Gastrocnemius medialis (tissue), 4 donors: ENCODE results near the gene TTPAL.

Experiments
- POLR2A ChIP-seq, 2 donors: fragments of 450-650 bp; IDR thresholded peaks; one replicate each; pipeline ENCODE4 v1.6.1; 2017; ENCODE audit warnings: antibody characterized with exemption in 2 of 2, mild to moderate bottlenecking in 2 of 2, moderate library complexity in 2 of 2
- TF ChIP-seq, protein P1 (sequence below), 5 experiments: fragments of 450-650 bp in 3 of 5; fragments of 200-600 bp in 2 of 5; sonication (generic) in 2 of 5; IDR thresholded peaks in 4 of 5; conservative IDR thresholded peaks in 1 of 5; 1 replicate in 4 of 5; 2 replicates in 1 of 5; pipeline ENCODE4 v1.5.1; 2016 to 2019; ENCODE audit warnings: antibody characterized with exemption in 5 of 5, mild to moderate bottlenecking in 3 of 5, moderate library complexity in 3 of 5

- TF ChIP-seq, protein P1, sequence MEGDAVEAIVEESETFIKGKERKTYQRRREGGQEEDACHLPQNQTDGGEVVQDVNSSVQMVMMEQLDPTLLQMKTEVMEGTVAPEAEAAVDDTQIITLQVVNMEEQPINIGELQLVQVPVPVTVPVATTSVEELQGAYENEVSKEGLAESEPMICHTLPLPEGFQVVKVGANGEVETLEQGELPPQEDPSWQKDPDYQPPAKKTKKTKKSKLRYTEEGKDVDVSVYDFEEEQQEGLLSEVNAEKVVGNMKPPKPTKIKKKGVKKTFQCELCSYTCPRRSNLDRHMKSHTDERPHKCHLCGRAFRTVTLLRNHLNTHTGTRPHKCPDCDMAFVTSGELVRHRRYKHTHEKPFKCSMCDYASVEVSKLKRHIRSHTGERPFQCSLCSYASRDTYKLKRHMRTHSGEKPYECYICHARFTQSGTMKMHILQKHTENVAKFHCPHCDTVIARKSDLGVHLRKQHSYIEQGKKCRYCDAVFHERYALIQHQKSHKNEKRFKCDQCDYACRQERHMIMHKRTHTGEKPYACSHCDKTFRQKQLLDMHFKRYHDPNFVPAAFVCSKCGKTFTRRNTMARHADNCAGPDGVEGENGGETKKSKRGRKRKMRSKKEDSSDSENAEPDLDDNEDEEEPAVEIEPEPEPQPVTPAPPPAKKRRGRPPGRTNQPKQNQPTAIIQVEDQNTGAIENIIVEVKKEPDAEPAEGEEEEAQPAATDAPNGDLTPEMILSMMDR (IDR thresholded peaks at IDR 0.05 in 4 of 5, conservative IDR thresholded peaks at IDR 0.05 in 1 of 5): no peak
- TF ChIP-seq POLR2A (IDR thresholded peaks at IDR 0.05): no peak
Measured at GRCh38 chr20:44479643-44480042, 4.0 kb downstream of the TTPAL start.
